Measurements from ENCODE around the gene CLN6.
"Not testable (repeated sequence)": the region's sequence is repeated elsewhere in the genome, so short reads cannot be mapped to it uniquely, and the experiment has no call there.

The CLN6 gene

GRCh38 chr15:68186671-68187397 is 42.7 kb downstream of the CLN6 start:
- no peak for DNase-seq

- DNase-seq, result no peak
These were observed 44.7 kb downstream of the CLN6 start for GRCh38 chr15:68184616-68185480.

GRCh38 chr15:68183616-68184315 is 45.8 kb downstream of the CLN6 start:
- DNase-seq, result no peak

GRCh38 chr15:68177742-68178141 is 51.8 kb downstream of the CLN6 start:
- DNase-seq, result no peak

GRCh38 chr15:68176601-68177000 is 52.9 kb downstream of the CLN6 start:
- DNase-seq, result no peak

- no peak for DNase-seq
These were observed 54.0 kb downstream of the CLN6 start for GRCh38 chr15:68175526-68175925.

GRCh38 chr15:68173119-68173518 is 56.4 kb downstream of the CLN6 start:
- DNase-seq, result no peak

GRCh38 chr15:68172037-68172436 is 57.5 kb downstream of the CLN6 start:
- DNase-seq, result not testable (repeated sequence)

GRCh38 chr15:68166847-68167246 is 62.7 kb downstream of the CLN6 start:
- no peak for DNase-seq

GRCh38 chr15:68163191-68163590 is 66.3 kb downstream of the CLN6 start:
- DNase-seq, result no peak

GRCh38 chr15:68158046-68158628 is 71.4 kb downstream of the CLN6 start:
- no peak for DNase-seq

- DNase-seq, result no peak
These were observed 72.5 kb downstream of the CLN6 start for GRCh38 chr15:68157074-68157473.
